GM23338 (cell line): ENCODE results near the gene SLC9A8. TPM values are rescaled to one million over a fixed set of nuclear protein-coding genes. Genes with fewer than 3 reads are reported as not detected.

ENCODE experiments used
- ATAC-seq: fragments of 200-7000 bp; cut with Tn5 transposase; 3 replicates; pipeline ENCODE4 v1.9.1; 2020
- DNase-seq: peaks from one replicate; pipeline ENCODE4 v3.0.0-alpha.2; 2015; ENCODE audit warnings: low spot score
- H2AFZ ChIP-seq: fragments of 200-600 bp; sonication (generic); 2 replicates; pipeline ENCODE4 v1.8.0; 2016; ENCODE audit warnings: antibody characterized with exemption, mild to moderate bottlenecking, moderate library complexity
- H3F3A ChIP-seq: fragments of 200-600 bp; sonication (generic); replicated peaks from 2 replicates; pipeline ENCODE4 v1.8.0; 2017; ENCODE audit warnings: antibody characterized with exemption, mixed run types, low read depth
- H3K27ac ChIP-seq: fragments of 200-600 bp; sonication (generic); 2 replicates; pipeline ENCODE4 v1.6.1; 2016; ENCODE audit warnings: low read depth
- H3K27me3 ChIP-seq: fragments of 200-600 bp; sonication (generic); 2 replicates; pipeline ENCODE4 v1.8.0; 2016; ENCODE audit warnings: mild to moderate bottlenecking, mixed run types, moderate library complexity; ENCODE audit not compliant: insufficient read depth
- H3K36me3 ChIP-seq: fragments of 200-600 bp; sonication (generic); 2 replicates; pipeline ENCODE4 v1.8.0; 2016; ENCODE audit warnings: mild to moderate bottlenecking; ENCODE audit not compliant: insufficient read depth
- H3K4me1 ChIP-seq: fragments of 200-600 bp; sonication (generic); 2 replicates; pipeline ENCODE4 v1.8.0; 2016; ENCODE audit warnings: mild to moderate bottlenecking, moderate library complexity; ENCODE audit not compliant: insufficient read depth
- H3K4me2 ChIP-seq: fragments of 200-600 bp; sonication (generic); 2 replicates; pipeline ENCODE4 v1.7.1; 2017; ENCODE audit warnings: mixed run types
- H3K4me3 ChIP-seq: fragments of 200-600 bp; sonication (generic); 2 replicates; pipeline ENCODE4 v1.6.1; 2016; ENCODE audit warnings: mixed run types
- H3K79me2 ChIP-seq: fragments of 200-600 bp; sonication (generic); replicated peaks from 2 replicates; pipeline ENCODE4 v1.8.0; 2017; ENCODE audit warnings: mild to moderate bottlenecking; ENCODE audit not compliant: insufficient read depth
- H3K9me2 ChIP-seq: fragments of 200-600 bp; sonication (generic); 2 replicates; pipeline ENCODE4 v1.8.0; 2017; ENCODE audit not compliant: insufficient read depth
- H4K20me1 ChIP-seq: fragments of 200-600 bp; sonication (generic); replicated peaks from 2 replicates; pipeline ENCODE4 v1.8.0; 2017; ENCODE audit warnings: mild to moderate bottlenecking; ENCODE audit not compliant: insufficient read depth
- H3K27ac Mint-ChIP-seq: 2 replicates; pipeline ENCODE4 v1.8.0; 2020; ENCODE audit warnings: inconsistent platforms, mild to moderate bottlenecking, moderate library complexity, mixed read lengths
- H3K27me3 Mint-ChIP-seq: 3 replicates; pipeline ENCODE4 v1.8.0; 2022; ENCODE audit warnings: low read depth, mild to moderate bottlenecking, moderate library complexity, mixed read lengths, inconsistent platforms; ENCODE audit not compliant: insufficient read depth, poor library complexity
- H3K36me3 Mint-ChIP-seq: 3 replicates; pipeline ENCODE4 v1.8.0; 2021; ENCODE audit warnings: low read depth, mild to moderate bottlenecking, inconsistent platforms, moderate library complexity, mixed read lengths
- H3K4me1 Mint-ChIP-seq: 3 replicates; pipeline ENCODE4 v1.8.0; 2020; ENCODE audit warnings: mild to moderate bottlenecking, inconsistent platforms, mixed read lengths
- H3K4me3 Mint-ChIP-seq: 3 replicates; pipeline ENCODE4 v1.8.0; 2021; ENCODE audit warnings: moderate library complexity, mild to moderate bottlenecking, inconsistent platforms, mixed read lengths
- H3K9me3 Mint-ChIP-seq: 3 replicates; pipeline ENCODE4 v1.8.0; 2020; ENCODE audit warnings: moderate library complexity, mild to moderate bottlenecking, inconsistent platforms, mixed read lengths
- CREB1 ChIP-seq: fragments of 250-450 bp; sonication (Bioruptor Pico); IDR thresholded peaks from 2 replicates; pipeline ENCODE4 v1.5.0; 2020; ENCODE audit warnings: low read depth, mild to moderate bottlenecking, moderate library complexity
- CTCF ChIP-seq, 2 experiments: fragments of 200-600 bp in 1 of 2; sonication (generic) in 1 of 2; conservative IDR thresholded peaks; 2 replicates each; pipeline versions ENCODE4 v1.5.1 to v1.6.1; 2016 to 2017; ENCODE audit warnings: antibody characterized with exemption in 2 of 2, low read depth in 2 of 2, mild to moderate bottlenecking in 2 of 2, moderate library complexity in 1 of 2
- ETS1 ChIP-seq: IDR thresholded peaks from 2 replicates; pipeline ENCODE4 v1.6.1; 2016; ENCODE audit warnings: antibody characterized with exemption
- EZH2 ChIP-seq: fragments of 200-600 bp; sonication (generic); IDR thresholded peaks from one replicate; pipeline ENCODE4 v1.8.0; 2017; ENCODE audit warnings: antibody characterized with exemption, mild to moderate bottlenecking, low read depth; ENCODE audit not compliant: unreplicated experiment
- EZH2phosphoT487 ChIP-seq: fragments of 200-600 bp; sonication (generic); IDR thresholded peaks from one replicate; pipeline ENCODE4 v1.8.1; 2018; ENCODE audit warnings: antibody characterized with exemption; ENCODE audit not compliant: unreplicated experiment
- POLR2AphosphoS5 ChIP-seq: IDR thresholded peaks from 2 replicates; pipeline ENCODE4 v1.6.1; 2016; ENCODE audit warnings: antibody characterized with exemption, low read depth
- REST ChIP-seq: IDR thresholded peaks from one replicate; pipeline ENCODE4 v1.6.1; 2018; ENCODE audit warnings: antibody characterized with exemption; ENCODE audit not compliant: unreplicated experiment
- STAT1 ChIP-seq: IDR thresholded peaks from one replicate; pipeline ENCODE4 v1.6.1; 2016; ENCODE audit warnings: antibody characterized with exemption; ENCODE audit not compliant: unreplicated experiment
- ZNF331 ChIP-seq: fragments of 250-450 bp; sonication (Bioruptor Pico); IDR thresholded peaks from 2 replicates; pipeline ENCODE4 v1.5.0; 2020; ENCODE audit warnings: low read depth, mild to moderate bottlenecking, moderate library complexity
- polyA plus RNA-seq: library from polyadenylated mRNA; unstranded; fragments of >200 nt; fragmentation: Nextera tagmentation; extraction: Ambion mirVana; gene quantifications from 2 replicates; pipeline ENCODE4 v1.2.1, GENCODE V29; 2016
- total RNA-seq: library from RNA; depleted of rRNA; stranded (reverse); fragments of >200 nt; shearing (Covaris generic); gene quantifications from 2 replicates; pipeline ENCODE4 v1.2.3, GENCODE V29; 2014

Gene SLC9A8
- total and polyA plus RNA-seq, 2 experiments from 2014 or later = 2.6 to 6.4 TPM

GRCh38 chr20:49785149-49785851, 27.3 kb upstream of the SLC9A8 start:
- H3K9me3 Mint-ChIP-seq = no peaks in the 10 kb centered on the region
- peak overlapping the region; percentile 93 for H2AFZ ChIP-seq

More at GRCh38 chr20:49785149-49785851, 27.3 kb upstream of the SLC9A8 start:
- Histone ChIP-seq H3K4me3 (no peak overlapping the region), H4K20me1 (no peaks in the 10 kb centered on the region), H3K9me2 (no peaks in the 10 kb centered on the region), H3K4me2 (no peak overlapping the region), H3K27me3 (no peaks in the 10 kb centered on the region), H3F3A (0 out of 2 replicates have a peak, but pooled peaks cover 3% of the 10 kb centered on the region), H3K79me2 (no peaks in the 10 kb centered on the region), H3K27ac (no peak overlapping the region), H3K4me1 (no peaks in the 10 kb centered on the region), H3K36me3 (no peaks in the 10 kb centered on the region)
- Mint-ChIP-seq H3K27ac (no peak overlapping the region), H3K4me3 (no peak overlapping the region), H3K36me3 (no peaks in the 10 kb centered on the region), H3K27me3 (peaks cover 6% of the 10 kb centered on the region), H3K4me1 (peaks cover 9% of the 10 kb centered on the region; the same call in 2 of the 3 replicates)
- TF ChIP-seq ETS1 (no peak), EZH2phosphoT487 (no peak), CTCF (conservative IDR thresholded peaks at IDR 0.05; ENCODE audit: low read depth in 2 of 2) (no peak), POLR2AphosphoS5 (no peak), REST (no peak), ZNF331 (CRISPR knock-in tag) (no peak), EZH2 (no peak), CREB1 (CRISPR knock-in tag) (no peak), STAT1 (no peak)
- no peak for DNase-seq
- ATAC-seq = no peak
